K562 (cell line): Measurements from ENCODE around the gene ZKSCAN5. TPM values are rescaled to one million over a fixed set of nuclear protein-coding genes. Genes with fewer than 3 reads are reported as not detected.

Experiments
- CBFB ChIP-seq: sonication (generic); formaldehyde crosslinking; IDR thresholded peaks from 2 replicates; pipeline ENCODE4 v1.4.0; 2020; ENCODE audit warnings: mild to moderate bottlenecking, missing genetic modification reagents
- CTCFL ChIP-seq: IDR thresholded peaks from 2 replicates; pipeline ENCODE4 v1.6.1; 2011; ENCODE audit warnings: borderline replicate concordance, low read depth, mild to moderate bottlenecking, moderate library complexity, low read length; ENCODE audit not compliant: insufficient read depth, poor library complexity, severe bottlenecking
- HDAC1 ChIP-seq, 2 experiments: fragments of 450-650 bp; IDR thresholded peaks; 2 replicates each; pipeline ENCODE4 v1.6.1; 2016 to 2017; ENCODE audit warnings: inconsistent platforms in 1 of 2, mild to moderate bottlenecking in 1 of 2, moderate library complexity in 1 of 2
- HNRNPL ChIP-seq: fragments of 200-400 bp; formaldehyde crosslinking; IDR thresholded peaks from 2 replicates; pipeline ENCODE4 v1.6.1; 2017; ENCODE audit warnings: low read depth, mild to moderate bottlenecking, low read length
- KAT2B ChIP-seq: IDR thresholded peaks from one replicate; pipeline ENCODE4 v1.6.1; 2012; ENCODE audit warnings: low read depth, mild to moderate bottlenecking, control low read depth, inconsistent platforms, low read length, moderate library complexity
- MAZ ChIP-seq, 2 experiments: fragments of 450-650 bp in 1 of 2; sonication (generic) in 1 of 2; formaldehyde crosslinking; IDR thresholded peaks in 1 of 2; conservative IDR thresholded peaks in 1 of 2; 2 replicates each; pipeline versions ENCODE4 v1.4.0 to v1.5.0; 2020; ENCODE audit warnings: mild to moderate bottlenecking in 1 of 2, missing genetic modification reagents in 1 of 2
- NCOA2 ChIP-seq, 2 experiments: fragments of 450-650 bp; IDR thresholded peaks; 2 replicates each; pipeline ENCODE4 v1.6.1; 2018; ENCODE audit warnings: mild to moderate bottlenecking in 2 of 2, moderate library complexity in 1 of 2; ENCODE audit not compliant: partially characterized antibody in 2 of 2
- NONO ChIP-seq, 2 experiments: fragments of 200-400 bp in 1 of 2; fragments of 450-650 bp in 1 of 2; formaldehyde crosslinking in 1 of 2; IDR thresholded peaks; 2 replicates each; pipeline ENCODE4 v1.6.1; 2017; ENCODE audit warnings: low read depth in 2 of 2, mild to moderate bottlenecking in 2 of 2, moderate library complexity in 2 of 2, low read length in 1 of 2
- NR2F6 ChIP-seq: fragments of 450-650 bp; formaldehyde crosslinking; IDR thresholded peaks from 2 replicates; pipeline ENCODE4 v1.4.0; 2020; ENCODE audit warnings: mild to moderate bottlenecking
- PHB2 ChIP-seq: fragments of 450-650 bp; IDR thresholded peaks from 2 replicates; pipeline ENCODE4 v1.6.1; 2017; ENCODE audit warnings: low read depth
- SRSF1 ChIP-seq: fragments of 200-400 bp; formaldehyde crosslinking; IDR thresholded peaks from 2 replicates; pipeline ENCODE4 v1.6.1; 2017; ENCODE audit warnings: mild to moderate bottlenecking, low read depth, low read length, moderate library complexity
- THAP12 ChIP-seq: fragments of 250-450 bp; sonication (Bioruptor Pico); IDR thresholded peaks from 2 replicates; pipeline ENCODE4 v1.9.0; 2021; ENCODE audit warnings: mild to moderate bottlenecking, inconsistent platforms
- ZNF316 ChIP-seq: fragments of 450-650 bp; IDR thresholded peaks from 2 replicates; pipeline ENCODE4 v1.6.1; 2016
- ZNF609 ChIP-seq: sonication (generic); formaldehyde crosslinking; IDR thresholded peaks from 2 replicates; pipeline ENCODE4 v1.8.1; 2023; ENCODE audit warnings: missing genetic modification reagents, mild to moderate bottlenecking, borderline replicate concordance
- polyA plus RNA-seq, 8 experiments: library from polyadenylated mRNA; depleted of rRNA in 4 of 8; stranded (reverse) in 5 of 8; unstranded in 3 of 8; fragments of >200 nt; fragmentation: Nextera tagmentation in 2 of 8; fragmentation: Illumina TruSeq in 1 of 8; extraction: Ambion mirVana in 2 of 8; extraction: Trizol in 1 of 8; gene quantifications; 2 replicates each; pipeline versions ENCODE4 v1.2.1 to v1.2.3, GENCODE V29; 2011 to 2014; ENCODE audit warnings: inconsistent platforms in 1 of 8, missing spikeins in 1 of 8
- total RNA-seq, 7 experiments: library from RNA; depleted of rRNA in 6 of 7; stranded (reverse); fragments of >200 nt in 6 of 7; fragmentation: Illumina TruSeq in 2 of 7; extraction: Trizol in 2 of 7; gene quantifications; 2 replicates each; pipeline versions ENCODE4 v1.2.1 to v1.2.3, GENCODE V29; 2011 to 2021; ENCODE audit warnings: low replicate concordance in 1 of 7

The ZKSCAN5 gene
- total and polyA plus RNA-seq, 9 of the 15 experiments (the other 6 are each of a cell fraction or from before 2014, with no cell fraction given): 4.2 to 19.0 (median 15.0) TPM

GRCh38 chr7:99558306-99559174, 54.1 kb downstream of the ZKSCAN5 start, which contains the start of gene ZNF655 (continued):
- TF ChIP-seq KAT2B: no peak
- TF ChIP-seq MAZ (CRISPR knock-in tag; conservative IDR thresholded peaks at IDR 0.05 in 1 of 2, IDR thresholded peaks at IDR 0.05 in 1 of 2): peak; percentile 68 to 73; a peak in 3 of 4 replicates
- peak; percentile 18; the same call in 1 of the 2 replicates for TF ChIP-seq THAP12 (CRISPR knock-in tag)
- TF ChIP-seq NCOA2 (IDR thresholded peaks at IDR 0.05; ENCODE audit: partially characterized antibody in 2 of 2): no peak
- peak; percentile 2 for TF ChIP-seq CTCFL
- 0 out of 2 replicates have a peak, but pooled peaks have one; percentile 39 for TF ChIP-seq NR2F6 (CRISPR knock-in tag)
- peak; percentile 83; the same call in 1 of the 2 replicates for TF ChIP-seq SRSF1
- peak in 1 of 2 experiments; percentile 58; a peak in 2 of 4 replicates for TF ChIP-seq HDAC1 (IDR thresholded peaks at IDR 0.05)
- peak; percentile 47 for TF ChIP-seq CBFB (CRISPR knock-in tag)
- no peak; a peak in 2 of 4 replicates for TF ChIP-seq NONO (IDR thresholded peaks at IDR 0.05; ENCODE audit: low read depth in 2 of 2, low read length in 1 of 2)
- TF ChIP-seq ZNF316: peak; percentile 1; the same call in 1 of the 2 replicates
- TF ChIP-seq ZNF609 (CRISPR knock-in tag): peak; percentile 76; the same call in 1 of the 2 replicates
- 0 out of 2 replicates have a peak, but pooled peaks have one; percentile 56 for TF ChIP-seq HNRNPL
- no peak for TF ChIP-seq PHB2
